Hematopoietic multipotent progenitor cell treated with erythropoietin and hydrocortisone succinate and interleukin-3 and kit ligand, for 15 days (in vitro differentiated cells): ENCODE data around the gene KRTAP19-6.
"Not testable (repeated sequence)": the region's sequence is repeated elsewhere in the genome, so short reads cannot be mapped to it uniquely, and the experiment has no call there.

Experiments
- DNase-seq: peaks from one replicate; pipeline ENCODE4 v3.0.0-alpha.2; 2015; ENCODE audit warnings: low spot score

Gene KRTAP19-6, protein sequence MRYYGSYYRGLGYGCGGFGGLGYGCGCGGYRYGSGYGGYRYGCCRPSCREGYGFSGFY

DNA sequence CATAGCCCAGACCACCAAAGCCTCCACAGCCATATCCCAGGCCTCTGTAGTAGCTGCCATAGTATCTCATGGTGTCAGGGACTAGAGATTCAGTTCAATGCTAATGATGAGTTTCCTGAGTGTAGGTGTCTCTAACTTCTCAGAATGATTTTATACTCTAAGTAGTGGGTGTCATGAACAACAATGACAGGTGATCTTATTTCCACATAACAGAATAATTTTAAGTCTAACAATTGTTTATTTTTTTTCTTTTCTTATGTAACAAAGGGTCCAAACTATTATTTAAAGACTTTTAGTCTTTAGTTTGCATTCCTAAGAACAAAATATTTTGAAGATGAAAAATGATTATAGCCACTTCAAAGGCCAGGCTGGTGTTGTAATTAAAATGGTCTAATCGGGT, at the start of gene KRTAP19-6:
KRTAP19-6 (minus strand) TSS at position 101 of the 400 bp plus-strand sequence; CDS start at position 70, 31 bp downstream.
- DNase-seq: no peak

GRCh38 chr21:30590297-30590696, 48.6 kb upstream of the KRTAP19-6 start, which contains the start of gene KRTAP22-2:
TSS of gene KRTAP22-2 (minus strand) at chr21:30590397.
- DNase-seq: no peak

- no peak for DNase-seq
Measured at GRCh38 chr21:30582870-30583269, 41.2 kb upstream of the KRTAP19-6 start.

DNA sequence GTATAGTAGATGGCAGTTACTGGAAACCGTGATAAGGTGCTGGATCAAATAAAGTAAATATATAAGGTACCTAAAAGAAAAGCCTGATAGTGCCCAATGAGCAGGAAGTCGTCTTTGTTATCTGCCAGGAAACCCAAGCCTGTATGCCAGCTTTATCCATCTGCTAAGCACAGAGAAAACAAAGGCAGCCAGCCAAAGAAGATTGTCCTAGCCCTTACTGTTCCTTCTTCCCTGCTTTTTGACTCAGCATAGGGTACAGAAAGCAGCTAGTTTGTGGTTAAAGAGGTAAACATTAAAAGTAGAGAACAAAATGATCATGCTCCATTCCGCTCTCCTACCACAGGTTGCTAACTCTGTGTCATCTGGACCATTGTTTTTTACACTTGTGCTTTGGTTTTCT, 38.5 kb upstream of the KRTAP19-6 start:
- DNase-seq: no peak

DNA sequence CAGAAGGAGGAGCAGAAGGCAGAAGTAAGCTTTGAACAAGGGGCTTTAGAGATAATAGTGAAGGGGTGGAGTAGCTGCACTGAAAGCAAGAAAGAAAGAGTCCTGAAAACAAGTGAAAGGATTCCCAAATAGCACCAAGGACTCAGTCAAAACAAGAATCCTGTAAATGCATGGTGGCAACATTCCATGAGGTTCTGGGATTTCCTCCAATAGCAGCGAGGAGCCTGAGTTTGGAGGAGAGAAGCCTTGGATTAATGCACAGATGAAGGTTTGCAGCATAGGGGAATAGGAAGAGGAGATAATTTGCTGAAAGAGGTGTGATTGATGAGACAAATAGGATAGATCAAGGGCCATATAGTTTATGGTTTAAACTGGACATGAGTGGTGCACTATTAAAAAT, 37.7 kb upstream of the KRTAP19-6 start:
- DNase-seq: no peak

DNA sequence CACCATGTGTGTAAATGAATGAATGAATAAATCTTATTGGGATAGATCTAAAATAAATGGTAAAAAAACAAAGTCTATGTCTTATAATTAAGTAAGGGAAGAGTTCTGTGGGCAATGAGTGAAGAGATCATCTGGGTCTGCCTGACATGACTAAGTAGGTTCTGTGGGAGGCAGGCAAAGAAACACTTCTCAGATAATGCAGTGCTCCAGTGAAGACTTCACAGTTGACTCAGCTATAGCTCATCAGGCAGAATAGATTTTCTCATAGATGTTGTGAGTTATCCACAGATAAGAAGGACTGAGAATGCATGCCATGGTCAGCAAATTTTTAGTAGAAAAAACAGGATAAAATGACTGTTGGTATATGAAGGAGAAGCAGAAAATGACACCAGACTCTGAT, 36.1 kb upstream of the KRTAP19-6 start:
- DNase-seq: no peak

DNA sequence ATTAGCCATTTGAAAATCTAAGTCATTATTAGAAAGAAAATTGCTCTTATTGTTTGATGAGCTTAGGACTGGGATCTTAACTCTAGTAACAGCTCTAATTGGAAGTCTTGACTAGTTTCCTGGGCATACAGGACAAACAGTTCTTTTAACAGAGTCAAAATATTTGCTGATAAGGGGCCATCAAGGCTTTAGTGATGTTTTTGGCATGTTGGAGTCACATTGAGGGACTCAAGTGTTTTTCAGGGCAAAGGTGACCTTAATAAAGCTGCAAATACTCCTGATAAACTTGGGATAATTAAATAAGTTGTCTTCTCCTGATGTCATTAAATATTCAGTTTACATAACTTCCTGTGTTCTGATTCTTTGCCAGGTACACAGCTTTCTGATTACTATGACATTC, 26.0 kb upstream of the KRTAP19-6 start:
- DNase-seq: no peak

- no peak for DNase-seq
Measured at GRCh38 chr21:30563630-30564029, 22.0 kb upstream of the KRTAP19-6 start.

DNA sequence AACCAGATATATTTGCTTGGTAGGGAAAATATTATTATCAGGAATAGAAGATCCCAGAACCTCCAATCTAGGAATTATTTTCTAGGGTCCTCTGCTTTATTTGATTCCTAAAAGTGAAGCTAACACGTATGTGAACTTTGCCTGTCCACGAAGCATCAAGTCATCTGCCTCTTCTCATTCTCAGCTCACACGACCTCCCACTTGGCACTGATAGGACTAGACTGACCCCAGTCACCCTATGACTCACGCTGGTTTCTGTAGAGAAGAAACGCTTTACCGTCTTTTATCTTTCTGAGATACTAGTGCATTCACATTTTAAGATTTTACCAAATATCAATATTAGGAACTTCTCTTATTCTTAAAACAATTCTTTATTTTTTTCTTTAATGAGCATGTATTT, 21.4 kb upstream of the KRTAP19-6 start:
- DNase-seq: no peak

DNA sequence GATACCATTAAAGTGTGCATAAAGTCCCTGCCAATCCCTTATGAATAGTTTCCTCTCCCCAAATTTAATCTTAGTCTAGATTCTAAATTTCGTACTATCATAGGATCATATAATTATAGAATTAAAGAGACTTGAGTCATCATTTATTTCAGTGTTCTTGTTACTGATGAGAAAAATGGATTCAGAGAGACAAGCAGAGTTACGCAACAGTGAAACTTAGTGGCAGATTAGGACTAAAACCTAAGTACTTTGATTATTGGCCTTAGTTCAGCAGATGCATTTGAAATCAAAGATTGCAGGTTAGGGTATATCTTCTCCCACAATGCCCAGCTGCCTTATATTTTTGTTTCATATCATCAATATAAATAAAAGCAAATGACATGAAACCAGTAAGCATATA, 20.3 kb upstream of the KRTAP19-6 start:
- DNase-seq: no peak

DNA sequence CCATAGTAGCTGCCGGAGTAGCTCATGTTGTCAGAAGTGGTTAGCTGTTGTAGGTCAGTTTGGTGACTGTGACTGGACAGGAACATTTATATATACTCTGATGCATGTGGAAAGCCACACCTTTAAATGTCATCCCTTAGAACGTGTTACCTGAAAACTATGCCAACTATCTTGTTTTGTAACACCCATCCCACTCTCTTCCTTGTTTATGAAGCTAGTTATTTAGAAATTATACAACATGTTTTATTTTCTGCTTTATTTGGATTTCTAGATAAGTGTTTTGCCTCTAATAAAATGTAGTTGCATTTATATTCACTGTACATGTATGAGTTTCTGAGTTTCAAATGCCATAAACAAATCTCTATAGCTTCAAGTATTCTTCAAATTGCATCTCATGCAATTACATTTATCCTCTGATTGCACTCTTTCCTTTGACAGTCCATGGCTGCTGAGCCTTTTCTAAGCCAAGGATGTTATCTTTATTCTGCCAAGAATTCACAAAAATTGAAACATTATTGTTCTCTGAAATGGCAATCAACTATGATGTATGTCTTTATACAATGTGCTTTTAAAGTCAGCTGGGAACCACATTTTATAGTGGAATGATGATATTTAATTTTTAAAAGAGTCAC, 19.7 kb upstream of the KRTAP19-6 start, which contains the start of gene KRTAP19-7:
KRTAP19-7 (minus strand) TSS at position 51 of the 632 bp plus-strand sequence; CDS start at position 26, 25 bp downstream.
- DNase-seq: no peak

DNA sequence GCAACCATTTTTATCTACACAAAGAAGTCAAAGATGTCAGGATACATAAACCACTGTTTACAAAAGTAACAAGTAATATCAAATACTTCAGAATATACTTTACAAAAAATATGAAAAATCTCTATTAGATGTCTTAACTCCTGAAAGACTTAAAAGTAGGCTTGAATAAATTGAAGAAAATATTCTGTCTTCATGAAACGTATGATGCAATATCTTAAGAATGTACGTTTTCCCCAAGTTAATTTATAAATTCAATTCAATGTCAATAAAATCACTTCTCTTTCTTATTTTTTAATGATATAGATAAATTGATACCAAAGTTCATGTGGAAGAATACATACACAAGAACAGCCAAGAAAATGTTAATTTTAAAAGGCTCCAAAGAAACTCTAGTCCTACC, 13.4 kb upstream of the KRTAP19-6 start:
- DNase-seq: no peak

DNA sequence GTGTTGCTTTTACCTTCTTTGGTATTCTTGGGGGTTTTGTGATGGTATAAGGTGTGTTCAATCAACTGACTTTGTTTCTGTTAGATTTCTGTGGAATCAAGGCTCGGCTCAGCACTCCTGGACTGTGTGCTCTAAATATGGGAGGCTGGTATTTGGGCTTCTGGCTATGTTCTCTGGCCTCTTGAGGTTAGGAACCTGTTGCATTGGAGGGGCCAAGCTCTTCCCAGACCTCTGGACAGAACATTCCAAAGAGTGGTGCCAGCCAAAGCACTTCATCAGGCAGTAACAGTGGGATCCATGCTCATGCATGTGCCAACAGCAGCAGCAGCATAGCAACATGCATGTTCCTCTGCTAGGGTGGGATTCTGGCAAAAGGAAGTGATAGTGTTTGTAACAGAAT, 11.1 kb upstream of the KRTAP19-6 start:
- no peak for DNase-seq

DNA sequence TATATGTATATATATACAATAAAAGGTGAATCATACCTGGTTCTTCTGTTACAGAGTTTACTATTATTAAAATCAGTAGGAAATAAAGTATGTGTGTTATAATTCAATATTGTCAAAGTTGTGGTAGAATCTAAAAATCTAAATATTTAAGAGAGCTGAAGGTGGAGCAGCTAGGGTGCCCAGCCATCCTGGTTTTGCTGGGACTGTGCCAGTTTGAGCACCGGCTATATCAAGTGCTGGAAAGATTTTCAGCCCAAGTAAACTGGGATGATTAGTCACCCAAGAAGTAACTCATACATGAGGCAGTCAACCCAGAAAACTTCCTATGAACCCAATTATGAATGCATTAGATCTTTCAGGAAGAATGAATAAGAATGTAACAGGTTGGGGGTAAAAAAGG, 22.8 kb downstream of the KRTAP19-6 start:
- no peak for DNase-seq

- DNase-seq: no peak
Measured at GRCh38 chr21:30515681-30516080, 26.0 kb downstream of the KRTAP19-6 start.

GRCh38 chr21:30505621-30506205, 36.0 kb downstream of the KRTAP19-6 start:
- not testable (repeated sequence) for DNase-seq

DNA sequence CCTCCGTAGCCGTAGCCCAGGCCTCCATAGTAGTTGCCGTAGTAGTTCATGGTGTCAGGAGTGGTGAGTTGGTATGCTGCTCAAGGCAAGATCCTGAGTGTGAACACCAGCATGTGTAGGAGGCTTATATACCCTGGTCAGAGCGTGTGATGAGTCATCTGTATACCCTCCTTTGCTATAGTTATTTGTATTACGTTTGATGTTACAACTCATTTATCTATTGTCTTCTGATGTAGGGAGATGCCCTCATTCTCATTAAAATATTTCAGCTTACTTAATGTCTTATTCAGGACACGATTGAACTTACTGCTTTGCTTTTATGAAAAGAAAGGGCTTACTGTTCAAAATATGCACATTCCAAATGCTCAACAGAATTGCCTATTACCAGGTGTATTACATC, 39.6 kb downstream of the KRTAP19-6 start, which contains the start of gene KRTAP19-5:
KRTAP19-5 (minus strand) TSS at position 101 of the 400 bp plus-strand sequence; CDS start at position 50, 51 bp downstream.
- no peak for DNase-seq

DNA sequence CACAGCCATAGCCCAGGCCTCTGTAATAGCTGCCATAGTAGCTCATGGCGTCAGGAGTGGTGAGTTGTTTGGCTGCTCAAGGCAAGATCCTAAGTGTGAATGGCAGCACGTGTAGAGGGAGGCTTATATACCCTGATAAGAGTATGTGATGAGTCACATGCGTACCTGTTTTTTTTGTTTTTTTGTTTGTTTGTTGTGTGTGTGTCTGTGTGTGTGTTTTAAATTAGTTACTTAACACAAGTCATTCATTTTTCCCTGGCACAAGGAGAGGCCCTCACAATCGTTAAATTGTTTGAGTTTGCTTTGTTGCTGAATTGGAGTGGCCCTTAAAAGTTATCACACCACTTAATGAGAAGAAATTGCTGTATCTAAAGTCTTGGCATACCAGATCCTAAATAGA, 44.6 kb downstream of the KRTAP19-6 start, which contains the start of gene KRTAP19-4:
KRTAP19-4 (minus strand) TSS at position 101 of the 400 bp plus-strand sequence; CDS start at position 46, 55 bp downstream.
- no peak for DNase-seq

GRCh38 chr21:30491963-30492428, 49.7 kb downstream of the KRTAP19-6 start, which contains the start of gene KRTAP19-3:
TSS of gene KRTAP19-3 (minus strand) at chr21:30492013. CDS start at chr21:30491957, 56 bp downstream.
- DNase-seq: no peak
